GM23338 (cell line): ENCODE measurements around the gene CPEB3. TPM values are rescaled to one million over a fixed set of nuclear protein-coding genes. Genes with fewer than 3 reads are reported as not detected.

Source experiments
- ATAC-seq: fragments of 200-7000 bp; cut with Tn5 transposase; 3 replicates; pipeline ENCODE4 v1.9.1; 2020
- DNase-seq: peaks from one replicate; pipeline ENCODE4 v3.0.0-alpha.2; 2015; ENCODE audit warnings: low spot score
- H2AFZ ChIP-seq: fragments of 200-600 bp; sonication (generic); 2 replicates; pipeline ENCODE4 v1.8.0; 2016; ENCODE audit warnings: antibody characterized with exemption, mild to moderate bottlenecking, moderate library complexity
- H3F3A ChIP-seq: fragments of 200-600 bp; sonication (generic); replicated peaks from 2 replicates; pipeline ENCODE4 v1.8.0; 2017; ENCODE audit warnings: antibody characterized with exemption, mixed run types, low read depth
- H3K27ac ChIP-seq: fragments of 200-600 bp; sonication (generic); 2 replicates; pipeline ENCODE4 v1.6.1; 2016; ENCODE audit warnings: low read depth
- H3K27me3 ChIP-seq: fragments of 200-600 bp; sonication (generic); 2 replicates; pipeline ENCODE4 v1.8.0; 2016; ENCODE audit warnings: mild to moderate bottlenecking, mixed run types, moderate library complexity; ENCODE audit not compliant: insufficient read depth
- H3K36me3 ChIP-seq: fragments of 200-600 bp; sonication (generic); 2 replicates; pipeline ENCODE4 v1.8.0; 2016; ENCODE audit warnings: mild to moderate bottlenecking; ENCODE audit not compliant: insufficient read depth
- H3K4me1 ChIP-seq: fragments of 200-600 bp; sonication (generic); 2 replicates; pipeline ENCODE4 v1.8.0; 2016; ENCODE audit warnings: mild to moderate bottlenecking, moderate library complexity; ENCODE audit not compliant: insufficient read depth
- H3K4me2 ChIP-seq: fragments of 200-600 bp; sonication (generic); 2 replicates; pipeline ENCODE4 v1.7.1; 2017; ENCODE audit warnings: mixed run types
- H3K4me3 ChIP-seq: fragments of 200-600 bp; sonication (generic); 2 replicates; pipeline ENCODE4 v1.6.1; 2016; ENCODE audit warnings: mixed run types
- H3K79me2 ChIP-seq: fragments of 200-600 bp; sonication (generic); replicated peaks from 2 replicates; pipeline ENCODE4 v1.8.0; 2017; ENCODE audit warnings: mild to moderate bottlenecking; ENCODE audit not compliant: insufficient read depth
- H3K9me2 ChIP-seq: fragments of 200-600 bp; sonication (generic); 2 replicates; pipeline ENCODE4 v1.8.0; 2017; ENCODE audit not compliant: insufficient read depth
- H4K20me1 ChIP-seq: fragments of 200-600 bp; sonication (generic); replicated peaks from 2 replicates; pipeline ENCODE4 v1.8.0; 2017; ENCODE audit warnings: mild to moderate bottlenecking; ENCODE audit not compliant: insufficient read depth
- H3K27ac Mint-ChIP-seq: 2 replicates; pipeline ENCODE4 v1.8.0; 2020; ENCODE audit warnings: inconsistent platforms, mild to moderate bottlenecking, moderate library complexity, mixed read lengths
- H3K27me3 Mint-ChIP-seq: 3 replicates; pipeline ENCODE4 v1.8.0; 2022; ENCODE audit warnings: low read depth, mild to moderate bottlenecking, moderate library complexity, mixed read lengths, inconsistent platforms; ENCODE audit not compliant: insufficient read depth, poor library complexity
- H3K36me3 Mint-ChIP-seq: 3 replicates; pipeline ENCODE4 v1.8.0; 2021; ENCODE audit warnings: low read depth, mild to moderate bottlenecking, inconsistent platforms, moderate library complexity, mixed read lengths
- H3K4me1 Mint-ChIP-seq: 3 replicates; pipeline ENCODE4 v1.8.0; 2020; ENCODE audit warnings: mild to moderate bottlenecking, inconsistent platforms, mixed read lengths
- H3K4me3 Mint-ChIP-seq: 3 replicates; pipeline ENCODE4 v1.8.0; 2021; ENCODE audit warnings: moderate library complexity, mild to moderate bottlenecking, inconsistent platforms, mixed read lengths
- H3K9me3 Mint-ChIP-seq: 3 replicates; pipeline ENCODE4 v1.8.0; 2020; ENCODE audit warnings: moderate library complexity, mild to moderate bottlenecking, inconsistent platforms, mixed read lengths
- CREB1 ChIP-seq: fragments of 250-450 bp; sonication (Bioruptor Pico); IDR thresholded peaks from 2 replicates; pipeline ENCODE4 v1.5.0; 2020; ENCODE audit warnings: low read depth, mild to moderate bottlenecking, moderate library complexity
- CTCF ChIP-seq, 2 experiments: fragments of 200-600 bp in 1 of 2; sonication (generic) in 1 of 2; conservative IDR thresholded peaks; 2 replicates each; pipeline versions ENCODE4 v1.5.1 to v1.6.1; 2016 to 2017; ENCODE audit warnings: antibody characterized with exemption in 2 of 2, low read depth in 2 of 2, mild to moderate bottlenecking in 2 of 2, moderate library complexity in 1 of 2
- ETS1 ChIP-seq: IDR thresholded peaks from 2 replicates; pipeline ENCODE4 v1.6.1; 2016; ENCODE audit warnings: antibody characterized with exemption
- EZH2 ChIP-seq: fragments of 200-600 bp; sonication (generic); IDR thresholded peaks from one replicate; pipeline ENCODE4 v1.8.0; 2017; ENCODE audit warnings: antibody characterized with exemption, mild to moderate bottlenecking, low read depth; ENCODE audit not compliant: unreplicated experiment
- JUNB ChIP-seq: IDR thresholded peaks from one replicate; pipeline ENCODE4 v1.6.1; 2016; ENCODE audit warnings: antibody characterized with exemption; ENCODE audit not compliant: unreplicated experiment
- NANOG ChIP-seq: IDR thresholded peaks from 2 replicates; pipeline ENCODE4 v1.6.1; 2016; ENCODE audit warnings: antibody characterized with exemption, borderline replicate concordance
- POLR2AphosphoS5 ChIP-seq: IDR thresholded peaks from 2 replicates; pipeline ENCODE4 v1.6.1; 2016; ENCODE audit warnings: antibody characterized with exemption, low read depth
- REST ChIP-seq: IDR thresholded peaks from one replicate; pipeline ENCODE4 v1.6.1; 2018; ENCODE audit warnings: antibody characterized with exemption; ENCODE audit not compliant: unreplicated experiment
- STAT1 ChIP-seq: IDR thresholded peaks from one replicate; pipeline ENCODE4 v1.6.1; 2016; ENCODE audit warnings: antibody characterized with exemption; ENCODE audit not compliant: unreplicated experiment
- ZNF114 ChIP-seq: fragments of 250-450 bp; sonication (Bioruptor Pico); IDR thresholded peaks from 2 replicates; pipeline ENCODE4 v1.5.0; 2020; ENCODE audit warnings: mild to moderate bottlenecking, moderate library complexity
- ZNF331 ChIP-seq: fragments of 250-450 bp; sonication (Bioruptor Pico); IDR thresholded peaks from 2 replicates; pipeline ENCODE4 v1.5.0; 2020; ENCODE audit warnings: low read depth, mild to moderate bottlenecking, moderate library complexity
- polyA plus RNA-seq: library from polyadenylated mRNA; unstranded; fragments of >200 nt; fragmentation: Nextera tagmentation; extraction: Ambion mirVana; gene quantifications from 2 replicates; pipeline ENCODE4 v1.2.1, GENCODE V29; 2016
- total RNA-seq: library from RNA; depleted of rRNA; stranded (reverse); fragments of >200 nt; shearing (Covaris generic); gene quantifications from 2 replicates; pipeline ENCODE4 v1.2.3, GENCODE V29; 2014

The CPEB3 gene
- total and polyA plus RNA-seq, 2 experiments from 2014 or later = 0.74 to 1.9 TPM

- H3F3A ChIP-seq = 0 out of 2 replicates have a peak, but pooled peaks cover 2% of the 10 kb centered on the region
- Mint-ChIP-seq H3K27me3 (no peaks in the 10 kb centered on the region), H3K9me3 (no peaks in the 10 kb centered on the region), H3K36me3 (no peaks in the 10 kb centered on the region), H3K4me3 (no peak overlapping the region), H3K4me1 (peaks cover 9% of the 10 kb centered on the region), H3K27ac (no peak overlapping the region)
- no peak overlapping the region for H2AFZ ChIP-seq
- no peaks in the 10 kb centered on the region for H3K27me3 ChIP-seq
- DNase-seq = no peak
- no peak for ATAC-seq
- H3K79me2 ChIP-seq = no peaks in the 10 kb centered on the region
- TF ChIP-seq CTCF (conservative IDR thresholded peaks at IDR 0.05; ENCODE audit: low read depth in 2 of 2) = no peak
- no peak for TF ChIP-seq ZNF331 (CRISPR knock-in tag)
- no peak for TF ChIP-seq REST
- TF ChIP-seq POLR2AphosphoS5 = no peak
- TF ChIP-seq STAT1 = no peak
- TF ChIP-seq EZH2 = no peak
- no peak for TF ChIP-seq ZNF114 (CRISPR knock-in tag)
- TF ChIP-seq NANOG = no peak
- TF ChIP-seq JUNB = no peak
- TF ChIP-seq CREB1 (CRISPR knock-in tag) = no peak
- no peak overlapping the region for H3K27ac ChIP-seq
- H3K4me1 ChIP-seq = 0 out of 2 replicates have a peak, but pooled peaks cover 5% of the 10 kb centered on the region
- H3K4me2 ChIP-seq = no peak overlapping the region
- no peaks in the 10 kb centered on the region for H3K36me3 ChIP-seq
- no peaks in the 10 kb centered on the region for H3K9me2 ChIP-seq
- H4K20me1 ChIP-seq = no peaks in the 10 kb centered on the region; the same call in 1 of the 2 replicates
- no peak overlapping the region for H3K4me3 ChIP-seq
These were observed 214.2 kb downstream of the CPEB3 start for GRCh38 chr10:92076722-92077121.

GRCh38 chr10:92075829-92076228, 215.0 kb downstream of the CPEB3 start:
- Mint-ChIP-seq H3K9me3 (no peaks in the 10 kb centered on the region), H3K4me3 (no peak overlapping the region), H3K36me3 (no peaks in the 10 kb centered on the region), H3K27me3 (no peaks in the 10 kb centered on the region), H3K27ac (no peak overlapping the region), H3K4me1 (peaks cover 9% of the 10 kb centered on the region)
- no peak overlapping the region for H3K4me2 ChIP-seq
- H3K36me3 ChIP-seq = no peaks in the 10 kb centered on the region
- no peak overlapping the region for H3K4me3 ChIP-seq
- H3F3A ChIP-seq = 0 out of 2 replicates have a peak, but pooled peaks cover 1% of the 10 kb centered on the region
- no peaks in the 10 kb centered on the region; the same call in 1 of the 2 replicates for H4K20me1 ChIP-seq
- no peak overlapping the region for H3K27ac ChIP-seq
- ATAC-seq (no peak), DNase-seq (no peak)
- H3K79me2 ChIP-seq = no peaks in the 10 kb centered on the region
- 0 out of 2 replicates have a peak, but pooled peaks cover 5% of the 10 kb centered on the region for H3K4me1 ChIP-seq
- H2AFZ ChIP-seq = no peak overlapping the region
- no peaks in the 10 kb centered on the region for H3K27me3 ChIP-seq
- no peaks in the 10 kb centered on the region for H3K9me2 ChIP-seq
- no peak for TF ChIP-seq ZNF331 (CRISPR knock-in tag)
- no peak for TF ChIP-seq ETS1
- TF ChIP-seq POLR2AphosphoS5 = no peak
- TF ChIP-seq CTCF (conservative IDR thresholded peaks at IDR 0.05; ENCODE audit: low read depth in 2 of 2) = no peak
- no peak for TF ChIP-seq NANOG
- no peak for TF ChIP-seq CREB1 (CRISPR knock-in tag)
- TF ChIP-seq EZH2 = no peak
- TF ChIP-seq REST = no peak
